Glutamatergic neuron (in vitro differentiated cells): ENCODE results near the gene ANXA2R. TPM values are rescaled to one million over a fixed set of nuclear protein-coding genes. Genes with fewer than 3 reads are reported as not detected.
A peak's percentile ranks its signal among the peaks of the same experiment; 100 is the strongest.

Experiments
- DNase-seq: peaks from one replicate; pipeline ENCODE4 v3.0.0; 2022
- H3K27ac Mint-ChIP-seq: one replicate; pipeline ENCODE4 v1.8.0; 2020; ENCODE audit warnings: mild to moderate bottlenecking, mixed read lengths, inconsistent platforms; ENCODE audit not compliant: unreplicated experiment
- H3K27me3 Mint-ChIP-seq: one replicate; pipeline ENCODE4 v1.8.0; 2020; ENCODE audit warnings: mild to moderate bottlenecking, moderate library complexity, mixed read lengths, inconsistent platforms; ENCODE audit not compliant: unreplicated experiment
- H3K36me3 Mint-ChIP-seq: one replicate; pipeline ENCODE4 v1.8.0; 2020; ENCODE audit warnings: mild to moderate bottlenecking, mixed read lengths, inconsistent platforms; ENCODE audit not compliant: unreplicated experiment
- H3K4me1 Mint-ChIP-seq: one replicate; pipeline ENCODE4 v1.8.0; 2020; ENCODE audit warnings: mild to moderate bottlenecking, low read depth, mixed read lengths, inconsistent platforms; ENCODE audit not compliant: unreplicated experiment
- H3K4me3 Mint-ChIP-seq: one replicate; pipeline ENCODE4 v1.8.0; 2020; ENCODE audit warnings: mild to moderate bottlenecking, mixed read lengths, inconsistent platforms; ENCODE audit not compliant: unreplicated experiment
- H3K9me3 Mint-ChIP-seq: one replicate; pipeline ENCODE4 v1.8.0; 2020; ENCODE audit warnings: mild to moderate bottlenecking, moderate library complexity, mixed read lengths, inconsistent platforms; ENCODE audit not compliant: unreplicated experiment
- CTCF ChIP-seq: fragments of 200-600 bp; sonication (generic); IDR thresholded peaks from one replicate; pipeline ENCODE4 v1.5.0; 2021; ENCODE audit not compliant: partially characterized antibody, unreplicated experiment
- total RNA-seq: library from RNA; stranded (reverse); fragmentation: NEBNext Ultra II Directional; extraction: Animal tissue kit (Norgen Biotek cat#: 25700); gene quantifications from one replicate; pipeline ENCODE4 v1.2.1, GENCODE V29; 2021; ENCODE audit not compliant: unreplicated experiment

Gene ANXA2R
- total RNA-seq, 1 donor from 2014 or later: 1.6 TPM

GRCh38 chr5:43046474-43046873 is 6.4 kb upstream of the ANXA2R start:
- H3K9me3 Mint-ChIP-seq: no peaks in the 10 kb centered on the region
- DNase-seq: no peak
- H3K27me3 Mint-ChIP-seq: peaks cover 19% of the 10 kb centered on the region
- no peaks in the 10 kb centered on the region for H3K4me1 Mint-ChIP-seq
- no peak overlapping the region for H3K27ac Mint-ChIP-seq
- no peaks in the 10 kb centered on the region for H3K36me3 Mint-ChIP-seq
- H3K4me3 Mint-ChIP-seq: no peak overlapping the region
- no peak for TF ChIP-seq CTCF

- no peak for TF ChIP-seq CTCF
- DNase-seq: no peak
- Mint-ChIP-seq H3K4me3 (no peak overlapping the region), H3K27ac (no peak overlapping the region), H3K36me3 (no peaks in the 10 kb centered on the region), H3K9me3 (no peaks in the 10 kb centered on the region), H3K4me1 (no peaks in the 10 kb centered on the region), H3K27me3 (peaks cover 19% of the 10 kb centered on the region)
Observed at GRCh38 chr5:43045236-43045635, 5.1 kb upstream of the ANXA2R start.

- DNase-seq: no peak
Observed at GRCh38 chr5:43044181-43044914, 4.2 kb upstream of the ANXA2R start.

GRCh38 chr5:43043400-43043756 is 3.3 kb upstream of the ANXA2R start:
- Mint-ChIP-seq H3K27me3 (peaks cover 31% of the 10 kb centered on the region), H3K36me3 (no peaks in the 10 kb centered on the region), H3K27ac (no peak overlapping the region), H3K9me3 (peaks cover 8% of the 10 kb centered on the region), H3K4me3 (peak overlapping the region; percentile 83), H3K4me1 (peaks cover 8% of the 10 kb centered on the region)
- no peak for DNase-seq
- TF ChIP-seq CTCF: no peak

More at GRCh38 chr5:43044181-43044914, 4.2 kb upstream of the ANXA2R start:
- no peak for TF ChIP-seq CTCF
- H3K27ac Mint-ChIP-seq: no peak overlapping the region
- peaks cover 6% of the 10 kb centered on the region for H3K4me1 Mint-ChIP-seq
- H3K9me3 Mint-ChIP-seq: peaks cover 6% of the 10 kb centered on the region
- peak overlapping the region; percentile 34 for H3K4me3 Mint-ChIP-seq
- H3K36me3 Mint-ChIP-seq: no peaks in the 10 kb centered on the region
- peaks cover 24% of the 10 kb centered on the region for H3K27me3 Mint-ChIP-seq

- H3K9me3 Mint-ChIP-seq: peaks cover 11% of the 10 kb centered on the region
Observed at GRCh38 chr5:43042626-43043399, 2.7 kb upstream of the ANXA2R start.

More at GRCh38 chr5:43042626-43043399, 2.7 kb upstream of the ANXA2R start:
- H3K36me3 Mint-ChIP-seq: no peaks in the 10 kb centered on the region
- H3K27ac Mint-ChIP-seq: no peak overlapping the region
- DNase-seq: peak; percentile 65
- peak; percentile 2 for TF ChIP-seq CTCF
- peaks cover 8% of the 10 kb centered on the region for H3K4me1 Mint-ChIP-seq
- H3K4me3 Mint-ChIP-seq: peak overlapping the region; percentile 83
- H3K27me3 Mint-ChIP-seq: peaks cover 33% of the 10 kb centered on the region
